SU-DHL-6 (cell line): Measurements from ENCODE around the gene UBE2G2.

Experiments used
- H2AFZ ChIP-seq: fragments of 200-600 bp; sonication (generic); 2 replicates; pipeline ENCODE4 v1.6.1; 2014; ENCODE audit warnings: low read depth, mild to moderate bottlenecking, moderate library complexity, mixed read lengths, antibody characterized with exemption, low read length; ENCODE audit not compliant: severe bottlenecking
- H3F3A ChIP-seq: fragments of 200-600 bp; shearing (Covaris generic); 2 replicates; pipeline ENCODE4 v1.6.0; 2016; ENCODE audit warnings: antibody characterized with exemption, mild to moderate bottlenecking; ENCODE audit not compliant: insufficient read depth
- H3K27ac ChIP-seq: fragments of 200-600 bp; sonication (generic); 2 replicates; pipeline ENCODE4 v1.5.1; 2016; ENCODE audit warnings: low read depth, mild to moderate bottlenecking, low read length, moderate library complexity, mixed read lengths
- H3K27me3 ChIP-seq: fragments of 200-600 bp; sonication (generic), shearing (Covaris generic); 2 replicates; pipeline ENCODE4 v1.6.0; 2014; ENCODE audit warnings: mild to moderate bottlenecking, low read length
- H3K36me3 ChIP-seq: fragments of 200-600 bp; sonication (generic); 2 replicates; pipeline ENCODE4 v1.6.1; 2014; ENCODE audit warnings: mild to moderate bottlenecking, low read length, mixed read lengths
- H3K4me2 ChIP-seq: fragments of 300-600, 200-600 bp; shearing (Covaris generic), sonication (generic); 2 replicates; pipeline ENCODE4 v1.6.0; 2014; ENCODE audit warnings: low read length, low read depth, mild to moderate bottlenecking; ENCODE audit not compliant: poor library complexity, severe bottlenecking
- H3K4me3 ChIP-seq: fragments of 200-600 bp; sonication (generic); 2 replicates; pipeline ENCODE4 v1.5.1; 2014; ENCODE audit warnings: antibody characterized with exemption, low read length, mild to moderate bottlenecking, mixed read lengths; ENCODE audit not compliant: insufficient read depth, poor library complexity, severe bottlenecking
- H3K79me2 ChIP-seq: fragments of 200-600 bp; sonication (generic); 2 replicates; pipeline ENCODE4 v1.6.1; 2014; ENCODE audit warnings: mild to moderate bottlenecking, low read length, moderate library complexity; ENCODE audit not compliant: insufficient read depth
- H3K9ac ChIP-seq: fragments of 200-600 bp; sonication (generic); 2 replicates; pipeline ENCODE4 v1.7.0; 2014; ENCODE audit warnings: mild to moderate bottlenecking, low read length
- H3K9me2 ChIP-seq: fragments of 200-600 bp; sonication (generic); replicated peaks from 2 replicates; pipeline ENCODE4 v1.6.1; 2014; ENCODE audit warnings: low read length; ENCODE audit not compliant: insufficient read depth
- H3K9me3 ChIP-seq: fragments of 200-600 bp; sonication (generic); 2 replicates; pipeline ENCODE4 v1.6.1; 2014; ENCODE audit warnings: low read length, mixed read lengths; ENCODE audit not compliant: insufficient read depth
- H4K20me1 ChIP-seq: fragments of 200-600 bp; sonication (generic); 2 replicates; pipeline ENCODE4 v1.6.1; 2014; ENCODE audit warnings: low read depth, mild to moderate bottlenecking, antibody characterized with exemption, low read length, moderate library complexity, mixed read lengths
- EZH2phosphoT487 ChIP-seq: fragments of 200-600 bp; sonication (generic), shearing (Covaris generic); conservative IDR thresholded peaks from 2 replicates; pipeline ENCODE4 v1.6.1; 2018; ENCODE audit warnings: mild to moderate bottlenecking, antibody characterized with exemption, low read length, moderate library complexity, mixed read lengths
- TF ChIP-seq, protein P1 (sequence below): fragments of 200-600 bp; sonication (generic); IDR thresholded peaks from one replicate; pipeline ENCODE4 v1.5.1; 2017; ENCODE audit warnings: antibody characterized with exemption, mild to moderate bottlenecking, low read length, moderate library complexity; ENCODE audit not compliant: insufficient read depth, poor library complexity, severe bottlenecking

The UBE2G2 gene

DNA sequence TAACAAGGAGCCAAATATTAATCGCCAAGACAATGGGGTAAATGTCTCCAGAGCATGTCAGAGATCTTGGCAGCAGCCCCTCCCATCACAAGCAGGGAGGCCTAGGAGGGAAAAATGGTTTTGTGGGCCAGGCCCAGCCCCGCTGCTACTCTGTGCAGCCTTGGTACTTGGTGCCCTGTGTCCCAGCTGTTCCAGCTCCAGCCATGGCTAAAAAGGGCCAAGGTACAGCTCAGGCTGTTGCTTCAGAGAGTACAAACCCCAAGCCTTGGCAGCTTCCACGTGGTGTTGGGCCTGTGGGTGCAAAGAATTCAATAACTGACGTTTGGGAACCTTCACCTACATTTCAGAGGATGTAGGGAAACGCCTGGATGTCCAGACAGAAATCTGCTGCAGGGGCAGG is 10.4 kb downstream of the UBE2G2 start:
- Histone ChIP-seq H3K9me2 (no peaks in the 10 kb centered on the region), H3K4me2 (no peak overlapping the region), H3K4me3 (no peak overlapping the region), H3K79me2 (peaks cover 99% of the 10 kb centered on the region), H2AFZ (no peak overlapping the region), H3K27me3 (no peaks in the 10 kb centered on the region), H3K9ac (no peak overlapping the region), H3F3A (peaks cover 6% of the 10 kb centered on the region; the same call in 1 of the 2 replicates), H3K27ac (no peak overlapping the region), H3K36me3 (0 out of 2 replicates have a peak, but pooled peaks cover 4% of the 10 kb centered on the region), H4K20me1 (peaks cover 29% of the 10 kb centered on the region), H3K9me3 (no peaks in the 10 kb centered on the region)
- TF ChIP-seq EZH2phosphoT487, result no peak
- TF ChIP-seq, protein P1, sequence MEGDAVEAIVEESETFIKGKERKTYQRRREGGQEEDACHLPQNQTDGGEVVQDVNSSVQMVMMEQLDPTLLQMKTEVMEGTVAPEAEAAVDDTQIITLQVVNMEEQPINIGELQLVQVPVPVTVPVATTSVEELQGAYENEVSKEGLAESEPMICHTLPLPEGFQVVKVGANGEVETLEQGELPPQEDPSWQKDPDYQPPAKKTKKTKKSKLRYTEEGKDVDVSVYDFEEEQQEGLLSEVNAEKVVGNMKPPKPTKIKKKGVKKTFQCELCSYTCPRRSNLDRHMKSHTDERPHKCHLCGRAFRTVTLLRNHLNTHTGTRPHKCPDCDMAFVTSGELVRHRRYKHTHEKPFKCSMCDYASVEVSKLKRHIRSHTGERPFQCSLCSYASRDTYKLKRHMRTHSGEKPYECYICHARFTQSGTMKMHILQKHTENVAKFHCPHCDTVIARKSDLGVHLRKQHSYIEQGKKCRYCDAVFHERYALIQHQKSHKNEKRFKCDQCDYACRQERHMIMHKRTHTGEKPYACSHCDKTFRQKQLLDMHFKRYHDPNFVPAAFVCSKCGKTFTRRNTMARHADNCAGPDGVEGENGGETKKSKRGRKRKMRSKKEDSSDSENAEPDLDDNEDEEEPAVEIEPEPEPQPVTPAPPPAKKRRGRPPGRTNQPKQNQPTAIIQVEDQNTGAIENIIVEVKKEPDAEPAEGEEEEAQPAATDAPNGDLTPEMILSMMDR, result no peak

DNA sequence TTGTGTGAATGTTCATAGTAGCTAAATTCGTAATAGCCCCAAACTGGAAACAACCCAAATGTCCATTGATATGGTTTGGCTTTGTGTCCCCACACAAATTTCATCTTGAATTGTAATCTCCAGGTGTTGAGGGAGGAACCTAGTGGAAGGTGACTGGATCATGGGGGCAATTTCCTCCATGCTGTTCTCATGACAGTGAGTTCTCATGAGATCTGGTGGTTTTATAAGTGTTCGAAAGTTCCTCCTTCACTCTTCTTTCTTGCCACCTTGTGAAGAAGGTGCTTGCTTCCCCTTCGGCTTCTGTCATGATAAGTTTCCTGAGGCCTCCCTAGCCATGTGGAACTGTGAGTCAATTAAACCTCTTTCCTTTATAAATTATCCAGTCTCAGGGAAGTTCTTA is 11.3 kb downstream of the UBE2G2 start:
- Histone ChIP-seq H3K79me2 (peaks cover 99% of the 10 kb centered on the region), H3K27me3 (no peaks in the 10 kb centered on the region), H3K27ac (no peak overlapping the region), H3K36me3 (0 out of 2 replicates have a peak, but pooled peaks cover 6% of the 10 kb centered on the region), H3K9me2 (no peaks in the 10 kb centered on the region), H4K20me1 (peaks cover 22% of the 10 kb centered on the region), H3F3A (peaks cover 4% of the 10 kb centered on the region; the same call in 1 of the 2 replicates), H3K4me2 (no peak overlapping the region), H3K9me3 (no peaks in the 10 kb centered on the region), H3K4me3 (no peak overlapping the region), H3K9ac (no peak overlapping the region), H2AFZ (no peak overlapping the region)
- TF ChIP-seq, protein P1, result no peak
- TF ChIP-seq EZH2phosphoT487, result no peak

GRCh38 chr21:44789880-44790279 is 11.7 kb downstream of the UBE2G2 start:
- Histone ChIP-seq H3K4me3 (no peak overlapping the region), H3K27me3 (no peaks in the 10 kb centered on the region), H3K9me3 (no peaks in the 10 kb centered on the region), H3F3A (peaks cover 4% of the 10 kb centered on the region; the same call in 1 of the 2 replicates), H3K79me2 (peaks cover 100% of the 10 kb centered on the region), H3K9me2 (no peaks in the 10 kb centered on the region), H3K36me3 (0 out of 2 replicates have a peak, but pooled peaks cover 6% of the 10 kb centered on the region), H2AFZ (no peak overlapping the region), H3K27ac (no peak overlapping the region), H3K4me2 (no peak overlapping the region), H3K9ac (no peak overlapping the region), H4K20me1 (peaks cover 23% of the 10 kb centered on the region)
- TF ChIP-seq EZH2phosphoT487, result no peak
- TF ChIP-seq, protein P1, result no peak
